Tibial artery (tissue), 4 donors: Measurements from ENCODE around the gene KCNG1.

Experiments used
- DNase-seq, 2 donors: peaks; one replicate each; pipeline ENCODE4 v3.0.0-alpha.2; 2019
- H3K27ac ChIP-seq, 2 donors: fragments of 200-600 bp; sonication (generic) in 1 of 2; 1 replicate in 1 of 2; 2 replicates in 1 of 2; pipeline ENCODE4 v1.5.1; 2018 to 2019; ENCODE audit warnings: mild to moderate bottlenecking in 1 of 2
- H3K27me3 ChIP-seq, 2 donors: fragments of 200-600 bp; sonication (generic) in 1 of 2; one replicate each; pipeline versions ENCODE4 v1.5.1 to v1.6.0; 2016 to 2019
- H3K36me3 ChIP-seq, 3 donors: fragments of 200-600 bp; sonication (generic) in 2 of 3; one replicate each; pipeline ENCODE4 v1.5.1; 2016 to 2019; ENCODE audit warnings: mild to moderate bottlenecking in 2 of 3
- H3K4me1 ChIP-seq, 4 donors: fragments of 200-600 bp; sonication (generic) in 2 of 4; 1 replicate in 3 of 4; 2 replicates in 1 of 4; pipeline ENCODE4 v1.5.1; 2016 to 2019
- H3K4me3 ChIP-seq, 2 donors: fragments of 200-600 bp; sonication (generic) in 1 of 2; 1 replicate in 1 of 2; 2 replicates in 1 of 2; pipeline ENCODE4 v1.5.1; 2018 to 2019; ENCODE audit warnings: mild to moderate bottlenecking in 2 of 2
- H3K9me3 ChIP-seq, 3 donors: fragments of 200-600 bp; sonication (generic) in 1 of 3; one replicate each; pipeline ENCODE4 v1.5.1; 2016 to 2019
- CTCF ChIP-seq, 2 experiments: fragments of 200-600 bp in 1 of 2; fragments of 450-650 bp in 1 of 2; IDR thresholded peaks; one replicate each; pipeline ENCODE4 v1.5.1; 2017 to 2019; ENCODE audit warnings: antibody characterized with exemption in 2 of 2, mild to moderate bottlenecking in 1 of 2, moderate library complexity in 1 of 2
- intact Hi-C: fragments of 100-400 bp; cut with DNase I; formaldehyde crosslinking; loops from one replicate; pipeline ENCODE4 v1.15.0; 2023; ENCODE audit warnings: low total_unique reads

The KCNG1 gene

DNA sequence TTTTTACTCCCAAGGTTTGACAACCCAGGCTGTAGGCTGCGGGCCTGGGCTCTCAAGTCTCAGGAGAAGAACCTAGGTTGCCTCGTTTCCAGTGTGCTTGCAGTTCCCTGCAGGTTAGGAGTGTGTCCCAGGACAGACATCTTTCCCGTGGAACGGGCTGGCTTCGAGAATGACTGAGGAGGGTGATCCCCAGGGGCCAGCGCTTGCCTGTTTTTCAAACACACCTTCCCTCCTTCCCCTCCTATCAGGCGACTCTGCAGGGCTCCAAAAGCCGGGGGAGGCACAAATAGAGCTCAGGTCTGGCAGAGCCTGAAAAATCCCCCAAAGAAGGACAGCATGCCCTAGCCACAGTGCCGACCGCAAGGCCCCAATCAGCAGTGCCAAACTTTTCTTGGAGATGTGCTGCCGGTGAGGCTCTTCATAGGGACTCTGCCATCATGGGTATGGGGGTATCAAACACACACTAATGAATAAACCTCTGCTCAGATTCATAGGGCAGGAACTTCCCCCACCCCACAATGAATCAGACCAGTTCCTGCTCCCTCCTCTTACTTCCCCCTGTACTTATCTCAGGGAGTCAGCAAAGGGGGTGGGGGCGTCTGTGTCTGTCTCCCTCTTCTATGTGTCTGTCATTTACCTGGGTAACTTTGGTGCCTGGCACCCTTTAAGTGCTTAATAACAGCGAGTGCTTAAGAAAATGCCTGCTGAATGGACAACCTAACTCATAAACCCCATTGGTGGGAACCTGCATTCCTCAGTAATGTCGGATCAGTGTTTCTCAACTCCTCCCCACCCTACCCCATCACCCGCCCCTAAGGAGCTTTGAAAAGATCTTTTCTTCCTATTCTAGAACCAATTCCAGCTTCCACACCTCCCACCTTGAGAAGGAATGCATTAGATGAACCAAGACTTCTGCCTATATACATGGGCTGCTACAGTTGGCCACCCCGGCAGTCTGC is 1.6 kb downstream of the KCNG1 start:
- TF ChIP-seq CTCF (IDR thresholded peaks at IDR 0.05), result no peak
- Histone ChIP-seq H3K4me3 (no peak overlapping the region), H3K4me1 (peaks cover 0 to 19% (median 15%) of the 10 kb centered on the region in 4 donors), H3K27me3 (peaks cover 0 to 61% of the 10 kb centered on the region in 2 donors), H3K27ac (no peak overlapping the region), H3K36me3 (no peaks in the 10 kb centered on the region), H3K9me3 (no peaks in the 10 kb centered on the region)
- no peak for DNase-seq
- intact Hi-C loops, result no loop called here

DNA sequence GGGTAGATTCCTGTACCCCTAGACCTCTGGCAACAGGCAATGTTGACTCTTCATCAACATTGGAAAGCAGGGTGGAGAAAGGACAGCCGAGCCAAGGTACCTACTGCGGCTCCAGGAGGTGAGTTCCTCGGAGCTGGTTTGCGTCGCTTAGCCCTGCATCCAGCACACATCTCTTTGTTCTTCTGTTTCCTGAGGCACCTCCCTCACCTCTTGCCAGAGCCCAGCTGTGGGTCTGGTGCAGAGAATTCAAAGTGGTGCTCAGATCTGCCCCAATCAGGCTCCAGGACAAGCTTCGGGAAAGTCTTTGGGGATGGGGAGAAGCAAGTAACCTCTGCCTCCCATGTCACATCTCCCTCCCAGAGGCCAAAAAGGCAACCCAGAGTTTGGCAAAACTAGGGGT is 2.2 kb downstream of the KCNG1 start:
- TF ChIP-seq CTCF (IDR thresholded peaks at IDR 0.05), result no peak
- Histone ChIP-seq H3K4me1 (peaks cover 0 to 19% (median 15%) of the 10 kb centered on the region in 4 donors), H3K9me3 (no peaks in the 10 kb centered on the region), H3K27me3 (peaks cover 0 to 55% of the 10 kb centered on the region in 2 donors), H3K36me3 (no peaks in the 10 kb centered on the region), H3K27ac (no peak overlapping the region), H3K4me3 (no peak overlapping the region)
- no peak for DNase-seq
- intact Hi-C loops, result no loop called here

DNA sequence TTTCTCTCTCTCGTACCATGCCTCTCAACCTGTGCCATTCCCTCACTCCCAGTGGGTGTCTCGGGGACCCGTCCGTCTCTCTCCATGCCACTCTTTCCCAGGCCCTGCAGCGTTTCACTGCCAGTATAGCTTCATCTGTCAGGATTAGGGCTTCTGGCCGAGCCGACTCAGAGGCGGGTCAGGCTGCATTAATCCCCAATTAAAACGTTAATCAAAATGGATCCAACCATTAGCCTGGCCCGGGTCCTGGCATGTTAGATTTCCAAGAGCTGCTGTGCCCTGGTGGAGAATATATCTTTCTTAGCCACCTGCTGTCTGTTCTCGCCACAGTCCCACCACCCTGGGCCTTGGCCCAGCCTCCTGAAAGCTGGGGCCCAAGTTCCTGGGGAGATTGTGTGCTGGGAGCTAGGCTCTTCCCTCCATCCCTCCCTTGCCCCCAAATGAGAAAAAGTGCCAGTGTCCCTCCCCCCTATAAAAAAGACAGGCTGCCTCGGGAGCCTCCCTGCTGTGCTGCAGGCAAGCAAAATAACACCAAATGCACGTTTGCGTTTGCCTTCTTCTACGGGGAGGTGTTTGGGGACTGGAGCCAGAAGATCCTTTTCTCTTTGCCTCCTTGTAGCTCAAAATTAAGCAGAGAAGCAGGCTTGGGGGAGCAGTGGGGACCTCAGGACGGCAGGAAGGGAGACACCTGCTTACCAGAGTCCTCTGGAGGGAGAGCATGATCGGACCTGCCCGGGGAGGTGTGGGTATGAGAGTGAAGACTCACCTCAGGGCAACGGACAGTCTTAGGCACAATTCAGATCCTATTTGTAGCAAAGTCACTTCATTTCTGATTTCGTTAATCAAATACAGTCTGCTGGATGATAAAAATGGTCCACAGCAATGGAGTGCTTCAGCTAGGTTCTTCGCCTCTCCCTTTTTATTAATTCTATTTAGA is 3.0 kb downstream of the KCNG1 start:
- intact Hi-C loops, result no loop called here
- no peaks in the 10 kb centered on the region for H3K36me3 ChIP-seq
- DNase-seq, result no peak
- peaks cover 0 to 19% (median 15%) of the 10 kb centered on the region in 4 donors for H3K4me1 ChIP-seq
- H3K27me3 ChIP-seq, result peaks cover 0 to 49% of the 10 kb centered on the region in 2 donors
- no peak overlapping the region for H3K27ac ChIP-seq
- H3K4me3 ChIP-seq, result no peak overlapping the region
- no peaks in the 10 kb centered on the region for H3K9me3 ChIP-seq
- no peak for TF ChIP-seq CTCF (IDR thresholded peaks at IDR 0.05)

DNA sequence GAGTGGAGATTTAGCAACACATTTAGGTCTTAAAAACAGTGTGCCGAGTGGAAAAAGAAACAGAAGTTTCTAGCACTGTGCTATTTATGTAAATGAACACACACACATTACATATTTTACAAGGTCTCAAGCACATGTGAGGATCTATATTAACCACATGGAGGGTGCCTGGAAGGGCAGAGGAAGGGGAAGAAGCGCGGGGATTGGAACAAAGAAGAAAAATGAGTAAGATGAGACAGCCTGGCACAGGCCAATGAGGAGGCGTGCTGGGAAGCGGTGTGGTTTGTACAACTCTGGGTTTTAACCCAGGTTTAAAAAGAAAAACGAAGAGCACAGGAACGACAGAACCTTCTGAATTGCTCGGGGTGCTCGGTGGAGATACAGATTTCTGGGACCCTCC is 5.7 kb downstream of the KCNG1 start:
- Histone ChIP-seq H3K27ac (no peak overlapping the region), H3K36me3 (no peaks in the 10 kb centered on the region), H3K4me3 (no peak overlapping the region), H3K4me1 (peaks cover 0 to under 1% (median 0%) of the 10 kb centered on the region in 4 donors), H3K9me3 (no peaks in the 10 kb centered on the region), H3K27me3 (peaks cover 0 to 34% of the 10 kb centered on the region in 2 donors)
- no peak for TF ChIP-seq CTCF (IDR thresholded peaks at IDR 0.05)
- DNase-seq, result no peak
- intact Hi-C loops, result no loop called here

DNA sequence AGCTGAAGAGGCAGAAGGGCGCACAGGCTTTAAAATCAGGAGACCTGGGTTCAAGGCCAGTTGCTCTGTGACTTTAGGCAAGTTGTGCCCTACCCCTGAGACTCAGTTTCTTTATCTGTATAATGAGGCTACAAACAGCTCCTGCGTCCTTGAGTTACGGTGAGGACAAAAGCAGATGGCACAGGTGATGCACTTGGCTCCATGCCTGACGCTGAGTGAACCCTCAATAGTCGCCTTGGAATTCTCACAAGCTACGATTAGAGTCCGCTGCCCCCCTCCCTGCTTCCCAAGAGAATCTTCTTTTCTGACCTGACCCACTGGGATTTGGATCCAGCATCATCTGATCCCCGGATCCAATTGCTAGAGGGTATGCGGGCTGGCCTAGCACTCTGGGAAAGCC is 6.4 kb downstream of the KCNG1 start:
- Histone ChIP-seq H3K4me3 (no peak overlapping the region), H3K4me1 (no peaks in the 10 kb centered on the region), H3K27me3 (peaks cover 0 to 32% of the 10 kb centered on the region in 2 donors), H3K27ac (no peak overlapping the region), H3K36me3 (no peaks in the 10 kb centered on the region), H3K9me3 (no peaks in the 10 kb centered on the region)
- TF ChIP-seq CTCF (IDR thresholded peaks at IDR 0.05), result no peak
- DNase-seq, result no peak
- intact Hi-C loops, result no loop called here
